Measurements from ENCODE around the gene ZBTB16. TPM values are rescaled to one million over a fixed set of nuclear protein-coding genes. Genes with fewer than 3 reads are reported as not detected.
A peak's percentile ranks its signal among the peaks of the same experiment; 100 is the strongest.

The ZBTB16 gene
- polyA plus RNA-seq, 1 experiment, result not detected

DNA sequence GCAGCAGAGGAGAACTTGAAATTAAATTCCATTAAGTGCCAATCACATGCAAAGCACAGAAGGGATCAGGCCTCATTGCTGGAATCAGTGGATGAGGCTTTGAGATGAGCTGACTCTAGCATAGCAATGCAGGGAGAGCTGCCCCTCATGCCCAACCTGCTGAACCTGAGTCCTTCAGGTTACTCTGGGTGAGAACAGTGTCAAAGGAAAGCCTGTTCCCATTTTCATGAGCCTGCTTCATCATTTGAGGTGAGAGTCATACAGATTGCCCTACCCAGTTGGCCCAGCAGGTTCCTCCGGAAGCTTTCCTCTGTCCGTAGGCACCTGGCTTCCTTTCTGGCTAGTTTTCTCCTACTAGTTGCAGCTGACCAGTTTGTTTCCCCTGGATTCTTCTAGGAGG is 25.9 kb upstream of the ZBTB16 start:
- no peaks in the 10 kb centered on the region for H3K36me3 ChIP-seq (ENCODE audit: control insufficient read depth, insufficient read depth, low read length)
- no peak overlapping the region for H3K4me3 ChIP-seq (ENCODE audit: low read depth, low read length)
- CTCF ChIA-PET, result interaction anchor here (0.8 to 9.6 kb wide), 3 partner anchors 8 to 228 kb away, joined by 3 to 206 read pairs (median 31); no protein-coding TSS in a partner anchor
- POLR2A ChIA-PET, result no interaction called here
- no peak for DNase-seq (ENCODE audit: low read depth)
- TF ChIP-seq, protein P1, sequence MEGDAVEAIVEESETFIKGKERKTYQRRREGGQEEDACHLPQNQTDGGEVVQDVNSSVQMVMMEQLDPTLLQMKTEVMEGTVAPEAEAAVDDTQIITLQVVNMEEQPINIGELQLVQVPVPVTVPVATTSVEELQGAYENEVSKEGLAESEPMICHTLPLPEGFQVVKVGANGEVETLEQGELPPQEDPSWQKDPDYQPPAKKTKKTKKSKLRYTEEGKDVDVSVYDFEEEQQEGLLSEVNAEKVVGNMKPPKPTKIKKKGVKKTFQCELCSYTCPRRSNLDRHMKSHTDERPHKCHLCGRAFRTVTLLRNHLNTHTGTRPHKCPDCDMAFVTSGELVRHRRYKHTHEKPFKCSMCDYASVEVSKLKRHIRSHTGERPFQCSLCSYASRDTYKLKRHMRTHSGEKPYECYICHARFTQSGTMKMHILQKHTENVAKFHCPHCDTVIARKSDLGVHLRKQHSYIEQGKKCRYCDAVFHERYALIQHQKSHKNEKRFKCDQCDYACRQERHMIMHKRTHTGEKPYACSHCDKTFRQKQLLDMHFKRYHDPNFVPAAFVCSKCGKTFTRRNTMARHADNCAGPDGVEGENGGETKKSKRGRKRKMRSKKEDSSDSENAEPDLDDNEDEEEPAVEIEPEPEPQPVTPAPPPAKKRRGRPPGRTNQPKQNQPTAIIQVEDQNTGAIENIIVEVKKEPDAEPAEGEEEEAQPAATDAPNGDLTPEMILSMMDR (IDR thresholded peaks at IDR 0.05; ENCODE audit: insufficient read depth, low read depth, low read length), result no peak
- peaks cover 8% of the 10 kb centered on the region for H3K27me3 ChIP-seq (ENCODE audit: control insufficient read depth, insufficient read depth, low read length)

DNA sequence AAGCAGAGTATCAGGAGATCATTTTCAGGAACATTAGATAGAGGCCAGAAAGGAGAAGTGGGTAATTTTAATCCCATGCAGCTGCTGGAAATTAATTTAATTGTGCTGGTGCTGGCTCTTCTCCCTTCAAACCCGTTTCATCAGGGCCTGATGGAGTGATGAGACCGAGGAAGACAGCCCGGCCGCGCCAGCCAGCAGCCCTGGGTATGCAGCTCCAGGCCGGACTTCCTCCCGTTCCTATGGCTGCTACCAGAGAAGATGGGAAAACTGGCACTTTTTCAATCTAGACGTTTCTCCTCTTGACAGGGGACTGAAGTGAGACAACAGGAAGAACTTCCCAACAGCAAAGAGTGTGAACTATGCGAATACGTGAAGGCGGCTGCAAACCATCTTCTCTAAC is 24.6 kb upstream of the ZBTB16 start:
- Histone ChIP-seq H3K4me3 (ENCODE audit: low read depth, low read length) (no peak overlapping the region), H3K27me3 (ENCODE audit: control insufficient read depth, insufficient read depth, low read length) (peaks cover 8% of the 10 kb centered on the region), H3K36me3 (ENCODE audit: control insufficient read depth, insufficient read depth, low read length) (no peaks in the 10 kb centered on the region)
- TF ChIP-seq, protein P1 (IDR thresholded peaks at IDR 0.05; ENCODE audit: insufficient read depth, low read depth, low read length), result no peak
- ChIA-PET POLR2A (no interaction called here), CTCF (interaction anchor here (0.9 to 9.6 kb wide), 10 partner anchors 7 to 227 kb away, joined by 3 to 206 read pairs (median 4); no protein-coding TSS in a partner anchor)
- no peak for DNase-seq (ENCODE audit: low read depth)

DNA sequence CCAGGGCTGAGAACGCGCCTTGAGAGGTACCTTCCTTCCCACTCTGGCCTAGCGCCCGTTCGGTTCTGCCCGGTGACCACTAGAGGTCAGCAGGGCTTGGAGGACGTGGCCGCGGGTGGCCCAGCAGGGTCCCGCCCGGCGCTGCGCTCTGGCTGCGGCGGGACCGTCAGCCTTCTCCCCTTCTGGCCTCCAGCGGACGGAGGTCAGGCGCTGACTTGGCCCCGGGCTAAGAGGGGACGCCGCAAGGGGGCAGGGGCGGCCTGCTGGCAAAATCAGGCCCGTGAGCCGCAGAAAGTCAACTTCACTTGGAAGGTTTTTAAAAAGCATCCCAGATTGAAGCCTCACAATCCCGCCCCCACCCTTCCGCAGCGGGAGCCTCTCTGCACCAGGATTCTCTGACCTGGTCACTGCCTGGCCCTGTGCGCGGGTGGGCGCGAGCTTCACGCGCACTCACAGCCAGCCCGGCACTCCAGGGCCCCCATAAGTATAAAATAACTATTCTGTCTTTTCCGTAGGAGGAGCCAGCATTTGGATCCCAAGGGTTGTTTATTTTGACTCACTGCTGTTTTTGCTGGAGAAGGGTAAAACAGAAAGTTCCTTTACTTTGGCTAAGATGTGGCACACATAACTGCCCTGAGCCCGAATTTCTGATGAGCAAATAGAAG is 23.2 kb upstream of the ZBTB16 start:
- peaks cover 6% of the 10 kb centered on the region for H3K27me3 ChIP-seq (ENCODE audit: control insufficient read depth, insufficient read depth, low read length)
- H3K36me3 ChIP-seq (ENCODE audit: control insufficient read depth, insufficient read depth, low read length), result no peaks in the 10 kb centered on the region
- POLR2A ChIA-PET, result no interaction called here
- TF ChIP-seq, protein P1 (IDR thresholded peaks at IDR 0.05; ENCODE audit: insufficient read depth, low read depth, low read length), result peak; percentile 83
- CTCF ChIA-PET, result interaction anchor here (0.6 to 9.6 kb wide), 18 partner anchors 9 to 238 kb away, joined by 3 to 206 read pairs (median 3); no protein-coding TSS in a partner anchor
- DNase-seq (ENCODE audit: low read depth), result no peak
- H3K4me3 ChIP-seq (ENCODE audit: low read depth, low read length), result peak overlapping the region; percentile 24

DNA sequence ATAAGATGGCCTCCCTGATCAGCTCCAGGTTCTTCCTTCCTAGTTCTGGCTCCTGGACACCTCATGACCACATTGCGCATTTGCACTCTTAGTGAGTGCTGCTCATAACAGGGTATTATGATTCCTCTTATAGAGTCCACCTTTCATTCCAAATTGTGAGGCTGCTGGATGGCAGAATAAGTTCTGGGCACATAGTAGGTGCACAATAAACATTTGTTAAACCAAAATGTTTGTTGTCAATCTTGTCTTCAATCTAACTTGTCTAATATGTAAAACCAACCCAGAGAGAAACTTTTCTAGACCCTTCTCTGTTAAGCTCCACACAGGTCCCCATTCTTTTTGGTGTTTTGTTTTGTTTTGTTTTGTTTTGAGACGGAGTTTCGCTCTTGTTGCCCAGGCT is 22.6 kb upstream of the ZBTB16 start:
- ChIA-PET CTCF (interaction anchor here (0.9 to 9.6 kb wide), 6 partner anchors 10 to 225 kb away, joined by 3 to 206 read pairs (median 4); no protein-coding TSS in a partner anchor), POLR2A (no interaction called here)
- DNase-seq (ENCODE audit: low read depth), result no peak
- Histone ChIP-seq H3K4me3 (ENCODE audit: low read depth, low read length) (no peak overlapping the region), H3K36me3 (ENCODE audit: control insufficient read depth, insufficient read depth, low read length) (no peaks in the 10 kb centered on the region), H3K27me3 (ENCODE audit: control insufficient read depth, insufficient read depth, low read length) (peaks cover 6% of the 10 kb centered on the region)
- TF ChIP-seq, protein P1 (IDR thresholded peaks at IDR 0.05; ENCODE audit: insufficient read depth, low read depth, low read length), result no peak

DNA sequence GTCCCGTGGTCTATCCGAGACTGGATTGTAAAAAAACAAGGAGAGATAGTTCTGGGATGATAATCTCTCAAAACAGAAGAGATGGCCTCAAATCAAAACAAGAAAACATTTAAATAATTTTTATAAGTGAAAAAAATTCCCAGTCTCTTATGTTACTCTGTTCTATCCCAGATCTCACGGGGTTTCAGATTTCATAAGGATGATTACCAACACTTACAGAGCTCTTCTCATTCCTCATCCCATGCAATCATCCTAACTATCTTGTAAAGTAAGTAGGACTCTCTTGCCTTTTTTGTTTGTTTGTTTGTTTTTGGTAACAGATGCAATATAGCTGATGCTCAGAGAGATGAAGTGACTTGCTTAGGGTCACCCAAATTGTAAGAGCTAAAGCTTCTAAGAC is 20.0 kb upstream of the ZBTB16 start:
- no peak overlapping the region for H3K4me3 ChIP-seq (ENCODE audit: low read depth, low read length)
- TF ChIP-seq, protein P1 (IDR thresholded peaks at IDR 0.05; ENCODE audit: insufficient read depth, low read depth, low read length), result no peak
- POLR2A ChIA-PET, result no interaction called here
- no peaks in the 10 kb centered on the region for H3K36me3 ChIP-seq (ENCODE audit: control insufficient read depth, insufficient read depth, low read length)
- no peak for DNase-seq (ENCODE audit: low read depth)
- CTCF ChIA-PET, result interaction anchor here (1.0 to 9.6 kb wide), 3 partner anchors 11 to 222 kb away, joined by 3 to 206 read pairs (median 3); no protein-coding TSS in a partner anchor
- peaks cover 7% of the 10 kb centered on the region for H3K27me3 ChIP-seq (ENCODE audit: control insufficient read depth, insufficient read depth, low read length)
